Neuronal stem cell (in vitro differentiated cells): ENCODE results near the gene TMEM91.
A peak's percentile ranks its signal among the peaks of the same experiment; 100 is the strongest.

Experiments
- DNase-seq: peaks from one replicate; pipeline ENCODE4 v3.0.0-alpha.2; 2013; ENCODE audit warnings: low spot score
- H2AFZ ChIP-seq: one replicate; pipeline ENCODE4 v1.6.1; 2013; ENCODE audit warnings: mild to moderate bottlenecking, low read length, inconsistent platforms
- H2AK5ac ChIP-seq: 2 replicates; pipeline ENCODE4 v1.6.1; 2013; ENCODE audit warnings: low read depth, mild to moderate bottlenecking, inconsistent platforms, low read length, moderate library complexity, mixed read lengths
- H2BK120ac ChIP-seq: 2 replicates; pipeline ENCODE4 v1.6.1; 2013; ENCODE audit warnings: low read depth, mild to moderate bottlenecking, inconsistent platforms, low read length, moderate library complexity, mixed read lengths
- H2BK12ac ChIP-seq: one replicate; pipeline ENCODE4 v1.6.1; 2013; ENCODE audit warnings: low read length, inconsistent platforms
- H2BK15ac ChIP-seq: 2 replicates; pipeline ENCODE4 v1.6.1; 2013; ENCODE audit warnings: mild to moderate bottlenecking, low read length, inconsistent platforms, mixed read lengths
- H2BK5ac ChIP-seq: one replicate; pipeline ENCODE4 v1.6.1; 2013; ENCODE audit warnings: inconsistent platforms, mild to moderate bottlenecking, low read length, moderate library complexity
- H3K14ac ChIP-seq: one replicate; pipeline ENCODE4 v1.6.1; 2013; ENCODE audit warnings: low read length, inconsistent platforms
- H3K18ac ChIP-seq: 2 replicates; pipeline ENCODE4 v1.6.1; 2013; ENCODE audit warnings: low read length, inconsistent platforms
- H3K23ac ChIP-seq: 2 replicates; pipeline ENCODE4 v1.6.1; 2013; ENCODE audit warnings: low read depth, mild to moderate bottlenecking, mixed read lengths, low read length, inconsistent platforms; ENCODE audit not compliant: poor library complexity
- H3K27ac ChIP-seq: replicated peaks from 3 replicates; pipeline ENCODE4 v1.5.1; 2013; ENCODE audit warnings: low read length, inconsistent platforms
- H3K27me3 ChIP-seq, 3 experiments: 2 replicates each; pipeline ENCODE4 v1.6.1; 2013; ENCODE audit warnings: low read length in 3 of 3, mild to moderate bottlenecking in 2 of 3, inconsistent platforms in 1 of 3, low read depth in 1 of 3, mixed read lengths in 1 of 3, moderate library complexity in 1 of 3; ENCODE audit not compliant: control insufficient read depth in 3 of 3, insufficient read depth in 3 of 3
- H3K36me3 ChIP-seq, 2 donors: replicated peaks in 1 of 2; 2 replicates each; pipeline ENCODE4 v1.6.1; 2013; ENCODE audit warnings: low read length in 2 of 2; ENCODE audit not compliant: control insufficient read depth in 2 of 2, insufficient read depth in 2 of 2
- H3K4ac ChIP-seq: 2 replicates; pipeline ENCODE4 v1.6.1; 2013; ENCODE audit warnings: inconsistent platforms, mild to moderate bottlenecking, low read length, moderate library complexity
- H3K4me1 ChIP-seq, 2 donors: 1 replicate in 1 of 2; 2 replicates in 1 of 2; pipeline ENCODE4 v1.6.1; 2013; ENCODE audit warnings: low read length in 2 of 2, low read depth in 1 of 2; ENCODE audit not compliant: control insufficient read depth in 2 of 2, insufficient read depth in 1 of 2
- H3K4me2 ChIP-seq: one replicate; pipeline ENCODE4 v1.6.1; 2013; ENCODE audit warnings: mild to moderate bottlenecking, low read length, inconsistent platforms; ENCODE audit not compliant: insufficient read depth, poor library complexity, severe bottlenecking
- H3K4me3 ChIP-seq, 2 donors: 2 replicates each; pipeline ENCODE4 v1.5.1; 2013; ENCODE audit warnings: low read length in 2 of 2, mild to moderate bottlenecking in 2 of 2, inconsistent platforms in 1 of 2, moderate library complexity in 1 of 2
- H3K79me1 ChIP-seq: one replicate; pipeline ENCODE4 v1.6.1; 2013; ENCODE audit warnings: low read depth, mild to moderate bottlenecking, inconsistent platforms, low read length, moderate library complexity
- H3K9ac ChIP-seq: one replicate; pipeline ENCODE4 v1.6.1; 2013; ENCODE audit warnings: mild to moderate bottlenecking, low read depth, low read length, inconsistent platforms; ENCODE audit not compliant: poor library complexity
- H3K9me3 ChIP-seq, 2 donors: replicated peaks in 1 of 2; 2 replicates each; pipeline versions ENCODE3 to v1.6.1; 2013; ENCODE audit warnings: low read length in 2 of 2, mild to moderate bottlenecking in 2 of 2, inconsistent platforms in 1 of 2, low read depth in 1 of 2, mixed read lengths in 1 of 2, moderate library complexity in 1 of 2; ENCODE audit not compliant: control insufficient read depth in 2 of 2, insufficient read depth in 1 of 2
- H4K8ac ChIP-seq: one replicate; pipeline ENCODE4 v1.6.1; 2013; ENCODE audit warnings: low read depth, mild to moderate bottlenecking, inconsistent platforms, low read length, moderate library complexity
- H4K91ac ChIP-seq: one replicate; pipeline ENCODE4 v1.6.1; 2013; ENCODE audit warnings: low read length, low read depth, mild to moderate bottlenecking, inconsistent platforms; ENCODE audit not compliant: poor library complexity
- WGBS, 2 donors: extraction: QIAGEN DNeasy Blood & Tissue Kit; methylation state at CpG; one replicate each; pipeline ENCODE4 v1.1.7; 2013; ENCODE audit warnings: missing lambda C conversion rate in 2 of 2, mixed read lengths in 1 of 2; ENCODE audit not compliant: insufficient read length in 2 of 2, insufficient replicate concordance in 1 of 2; ENCODE audit errors: extremely low coverage in 2 of 2; 5-methylcytosine and 5-hydroxymethylcytosine counted together

TMEM91 gene

GRCh38 chr19:41425174-41426115 is 49.1 kb downstream of the TMEM91 start:
- Histone ChIP-seq H2AFZ (no peak overlapping the region), H3K9me3 (no peaks in the 10 kb centered on the region), H2BK15ac (no peak overlapping the region), H2AK5ac (peak overlapping the region; percentile 86), H3K14ac (no peak overlapping the region), H3K23ac (peak overlapping the region; percentile 93), H3K27me3 (no peaks in the 10 kb centered on the region), H2BK5ac (no peak overlapping the region), H3K4me3 (no peak overlapping the region), H3K18ac (no peak overlapping the region), H3K79me1 (peaks cover 5% of the 10 kb centered on the region), H3K4ac (no peak overlapping the region), H4K91ac (no peak overlapping the region), H3K4me2 (no peak overlapping the region), H2BK120ac (peak overlapping the region; percentile 72), H2BK12ac (no peak overlapping the region), H4K8ac (no peak overlapping the region), H3K4me1 (peaks cover 13 to 19% of the 10 kb centered on the region in 2 donors), H3K36me3 (peaks cover 20 to 40% of the 10 kb centered on the region in 2 donors), H3K27ac (no peak overlapping the region), H3K9ac (peak overlapping the region; percentile 77)
- WGBS, 2 donors: no CpG with 5 or more reads among the region's 28 CpGs
- no peak for DNase-seq

- DNase-seq: no peak
- peak overlapping the region; percentile 56 for H3K4me2 ChIP-seq
- H2BK120ac ChIP-seq: peak overlapping the region; percentile 72
- peak overlapping the region; percentile 30 for H2BK15ac ChIP-seq
- peak overlapping the region; percentile 85 for H2AFZ ChIP-seq
- no CpG with 5 or more reads among the region's 36 CpGs for WGBS, 2 donors
- H2AK5ac ChIP-seq: peak overlapping the region; percentile 86
- H3K9ac ChIP-seq: peak overlapping the region; percentile 77
- H4K91ac ChIP-seq: no peak overlapping the region
- H3K23ac ChIP-seq: peak overlapping the region; percentile 93
- H3K79me1 ChIP-seq: peaks cover 5% of the 10 kb centered on the region
- peak overlapping the region; percentile 6 for H2BK5ac ChIP-seq
- no peak overlapping the region for H3K27ac ChIP-seq
- peak overlapping the region; percentile 94 for H3K18ac ChIP-seq
- H3K36me3 ChIP-seq: peaks cover 23 to 41% of the 10 kb centered on the region in 2 donors
- peak overlapping the region; percentile 56 for H3K14ac ChIP-seq
- peak overlapping the region; percentile 23 for H4K8ac ChIP-seq
- peaks cover 13 to 19% of the 10 kb centered on the region in 2 donors for H3K4me1 ChIP-seq
- H2BK12ac ChIP-seq: no peak overlapping the region
- H3K9me3 ChIP-seq: no peaks in the 10 kb centered on the region
- H3K4me3 ChIP-seq: peak overlapping the region in 1 of 2 donors; percentile 42
- H3K4ac ChIP-seq: no peak overlapping the region
- H3K27me3 ChIP-seq: no peaks in the 10 kb centered on the region
Measured at GRCh38 chr19:41426116-41426841, 49.9 kb downstream of the TMEM91 start.

DNA sequence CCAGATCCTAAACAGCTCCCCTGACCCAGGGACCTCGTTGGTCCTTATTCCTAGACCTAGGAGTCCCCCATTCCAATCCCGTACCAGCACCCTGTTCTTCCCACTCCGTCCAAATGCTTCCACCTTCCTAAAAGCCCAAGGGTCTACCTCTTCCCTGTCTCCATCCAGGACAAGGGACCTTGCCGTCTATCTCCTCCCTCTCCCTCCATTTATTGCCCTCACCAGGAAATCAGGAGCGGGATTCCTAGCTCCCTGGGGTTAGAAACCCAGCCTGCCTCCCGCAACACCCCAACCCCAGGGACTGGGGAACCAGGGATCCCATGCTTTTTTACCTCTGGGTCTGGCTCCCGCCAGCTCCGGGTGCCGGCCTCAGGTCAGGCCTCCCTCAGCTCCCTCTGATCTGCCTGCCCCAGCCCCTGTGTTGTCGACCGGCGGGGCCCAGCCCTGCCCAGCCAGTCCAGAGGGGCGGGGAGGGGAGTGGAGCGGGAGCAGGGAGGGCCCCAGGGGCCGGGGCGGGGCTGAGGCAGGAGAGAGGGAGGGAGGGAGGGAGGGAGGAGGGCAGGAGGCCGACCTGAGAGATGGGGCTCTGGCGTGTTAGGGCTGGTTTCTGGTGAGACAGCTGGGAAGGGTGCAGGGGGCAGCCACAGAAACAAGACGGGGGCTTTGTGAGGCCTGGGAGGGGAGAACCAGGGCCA is 50.8 kb downstream of the TMEM91 start, which contains the start of gene B3GNT8:
Gene B3GNT8, minus strand, starts transcription at position 423 of the 695 bp plus-strand sequence. CDS start 596 bp downstream, outside the sequence.
- H3K27me3 ChIP-seq: no peaks in the 10 kb centered on the region
- H3K4me3 ChIP-seq: peak within 1 kb of the TSS; percentile 42 to 72
- H3K9me3 ChIP-seq: no peaks in the 10 kb centered on the region
- H4K91ac ChIP-seq: no peak within 1 kb of the TSS
- H2AK5ac ChIP-seq: peak within 1 kb of the TSS; percentile 86
- H2BK120ac ChIP-seq: no peak within 1 kb of the TSS
- peak within 1 kb of the TSS; percentile 73 for H2BK12ac ChIP-seq
- H3K4me2 ChIP-seq: peak within 1 kb of the TSS; percentile 60
- H2AFZ ChIP-seq: peak within 1 kb of the TSS; percentile 85
- H3K14ac ChIP-seq: peak within 1 kb of the TSS; percentile 56
- peak; percentile 59 for DNase-seq
- H2BK5ac ChIP-seq: peak within 1 kb of the TSS; percentile 66
- WGBS, 2 donors: no CpG with 5 or more reads among the region's 19 CpGs
- H3K23ac ChIP-seq: peak within 1 kb of the TSS; percentile 93
- peak within 1 kb of the TSS; percentile 19 for H3K27ac ChIP-seq
- H3K79me1 ChIP-seq: peaks cover 9% of the 10 kb centered on the region
- peak within 1 kb of the TSS; percentile 81 for H3K9ac ChIP-seq
- peaks cover 13 to 19% of the 10 kb centered on the region in 2 donors for H3K4me1 ChIP-seq
- peak within 1 kb of the TSS; percentile 23 for H4K8ac ChIP-seq
- peak within 1 kb of the TSS; percentile 79 for H2BK15ac ChIP-seq
- H3K18ac ChIP-seq: peak within 1 kb of the TSS; percentile 94
- H3K4ac ChIP-seq: no peak within 1 kb of the TSS
- peaks cover 29 to 42% of the 10 kb centered on the region in 2 donors for H3K36me3 ChIP-seq
